AG09319 (cell line): Measurements from ENCODE around the gene STAT5B.

Source experiments
- DNase-seq: peaks from one replicate; pipeline ENCODE4 v3.0.0-alpha.2; 2010; ENCODE audit warnings: low read depth; ENCODE audit errors: extremely low read depth
- CTCF ChIP-seq: IDR thresholded peaks from 2 replicates; pipeline ENCODE4 v1.5.1; 2011; ENCODE audit warnings: low read depth, mild to moderate bottlenecking, inconsistent platforms, low read length, moderate library complexity

The STAT5B gene

DNA sequence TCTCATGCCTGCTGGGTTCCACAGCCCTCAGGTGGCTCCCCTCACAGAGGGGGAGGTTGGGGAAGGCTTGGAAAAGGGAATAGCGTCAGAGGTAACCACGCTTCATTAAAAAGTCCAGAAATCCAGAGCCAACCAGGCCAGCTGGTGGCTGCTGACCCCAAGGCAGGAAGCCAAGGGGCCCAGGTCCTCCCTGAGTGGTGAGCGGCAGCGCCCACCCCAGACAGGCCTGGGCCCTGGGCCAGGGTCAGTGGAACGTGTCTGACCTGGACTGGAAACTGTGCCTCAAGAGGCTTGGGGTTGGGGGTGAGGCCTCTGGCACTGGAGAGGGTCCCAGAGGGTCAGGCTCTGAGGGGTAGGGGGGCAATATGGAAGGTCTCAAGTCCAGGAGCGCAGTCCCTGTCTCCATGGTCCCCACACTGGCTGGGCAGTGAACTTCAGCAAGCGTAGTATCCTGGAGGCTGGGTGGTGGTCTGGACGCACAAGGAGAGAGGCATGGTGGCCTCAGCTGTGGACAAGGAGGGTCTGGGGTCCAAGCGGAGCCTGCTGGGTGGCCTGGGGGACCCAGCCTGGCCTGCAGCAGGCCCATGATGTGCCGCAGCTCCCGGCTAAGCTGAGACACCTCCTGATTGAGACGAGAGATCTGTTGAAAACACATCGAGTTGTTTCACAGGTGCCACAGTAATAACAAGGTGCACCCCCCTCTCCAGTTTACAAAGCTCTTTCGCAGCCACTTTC is 116.2 kb downstream of the STAT5B start:
- no peak for TF ChIP-seq CTCF
- no peak for DNase-seq

- TF ChIP-seq CTCF, result no peak
- no peak for DNase-seq
Observed at GRCh38 chr17:42155614-42156045, 120.6 kb downstream of the STAT5B start.

- TF ChIP-seq CTCF, result no peak
- no peak for DNase-seq
Observed at GRCh38 chr17:42153919-42154742, 122.1 kb downstream of the STAT5B start.
